NCI-H460 (cell line): Measurements from ENCODE around the gene ERP44. TPM values are rescaled to one million over a fixed set of nuclear protein-coding genes. Genes with fewer than 3 reads are reported as not detected.
A peak's percentile ranks its signal among the peaks of the same experiment; 100 is the strongest.
"Not testable (repeated sequence)": the region's sequence is repeated elsewhere in the genome, so short reads cannot be mapped to it uniquely, and the experiment has no call there.

Experiments
- DNase-seq: peaks from one replicate; pipeline ENCODE4 v3.0.0-alpha.2; 2016; ENCODE audit warnings: low read depth; ENCODE audit errors: extremely low read depth
- total RNA-seq: library from RNA; depleted of rRNA; stranded (reverse); fragments of >200 nt; shearing (Covaris generic); gene quantifications from 2 replicates; pipeline ENCODE4 v1.2.3, GENCODE V29; 2014

The ERP44 gene
- total RNA-seq, 1 experiment from 2014 or later: 25.0 TPM

GRCh38 chr9:100101608-100102007 is 2.8 kb upstream of the ERP44 start:
- DNase-seq: no peak

DNA sequence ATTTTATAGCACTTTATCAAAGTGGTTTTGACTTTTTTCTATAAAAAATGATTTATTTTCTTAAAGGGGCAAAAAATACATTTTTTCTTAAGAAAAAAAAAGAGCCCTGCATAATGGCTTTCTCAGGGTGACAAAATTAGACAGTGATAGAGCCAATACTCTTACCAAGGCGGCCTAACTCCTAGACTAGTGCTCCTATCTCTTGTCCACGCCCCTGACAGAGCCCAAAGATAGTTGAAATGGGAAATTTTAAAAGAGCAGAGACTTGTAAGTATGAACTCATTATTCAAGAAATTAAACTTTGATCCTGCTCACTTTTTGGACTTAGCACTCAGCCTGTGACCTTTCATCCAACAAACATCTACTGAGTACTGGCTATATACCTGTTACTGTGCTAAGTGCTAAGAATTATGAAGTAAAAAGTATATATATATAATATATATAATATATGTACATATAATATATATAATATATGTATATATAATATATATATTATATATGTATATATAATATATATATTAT is 1.4 kb upstream of the ERP44 start:
- no peak for DNase-seq

DNA sequence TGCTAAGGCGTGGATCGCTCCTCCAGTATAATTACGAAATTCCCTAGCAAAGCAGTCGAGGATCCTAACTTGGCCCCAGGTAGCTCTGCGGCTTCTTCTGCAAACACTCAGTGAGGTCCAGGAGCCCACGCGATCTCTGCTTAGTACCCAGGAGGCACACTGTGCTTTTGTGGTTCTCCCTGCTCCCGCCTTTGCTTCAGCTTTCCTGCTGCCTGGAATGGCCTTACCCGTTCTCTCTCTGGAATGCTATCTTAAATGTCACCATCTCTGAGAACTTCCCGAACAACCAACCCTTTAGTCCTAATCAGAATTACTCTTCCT is 882 bp upstream of the ERP44 start:
- DNase-seq: no peak

- peak; percentile 38 for DNase-seq
Measured at GRCh38 chr9:100098046-100098886, 534 bp downstream of the ERP44 start.

- no peak for DNase-seq
Measured at GRCh38 chr9:100096378-100096916, 2.4 kb downstream of the ERP44 start.

GRCh38 chr9:100094411-100094810 is 4.4 kb downstream of the ERP44 start:
- not testable (repeated sequence) for DNase-seq

GRCh38 chr9:100092066-100092465 is 6.7 kb downstream of the ERP44 start:
- DNase-seq: no peak

DNA sequence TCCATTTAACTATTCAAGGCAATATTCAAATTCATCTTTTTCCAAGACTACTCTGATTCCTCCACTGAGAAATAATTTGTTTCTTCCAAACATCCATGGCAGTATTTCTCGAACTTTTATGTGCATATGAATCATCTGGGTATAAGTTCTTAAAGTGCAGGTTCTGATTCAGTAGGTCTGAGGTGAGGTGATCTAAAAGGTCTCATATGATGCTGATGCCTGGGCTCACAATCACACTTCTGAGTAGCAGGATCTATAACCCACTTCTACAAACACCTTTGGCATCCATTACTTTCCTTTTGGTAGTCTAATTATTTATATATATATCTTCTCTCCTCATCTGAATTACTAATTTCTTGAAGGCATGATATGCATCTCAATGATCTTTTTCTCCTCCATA is 7.2 kb downstream of the ERP44 start:
- no peak for DNase-seq

- no peak for DNase-seq
Measured at GRCh38 chr9:100090880-100091279, 7.9 kb downstream of the ERP44 start.

- DNase-seq: no peak
Measured at GRCh38 chr9:100088202-100088601, 10.6 kb downstream of the ERP44 start.

DNA sequence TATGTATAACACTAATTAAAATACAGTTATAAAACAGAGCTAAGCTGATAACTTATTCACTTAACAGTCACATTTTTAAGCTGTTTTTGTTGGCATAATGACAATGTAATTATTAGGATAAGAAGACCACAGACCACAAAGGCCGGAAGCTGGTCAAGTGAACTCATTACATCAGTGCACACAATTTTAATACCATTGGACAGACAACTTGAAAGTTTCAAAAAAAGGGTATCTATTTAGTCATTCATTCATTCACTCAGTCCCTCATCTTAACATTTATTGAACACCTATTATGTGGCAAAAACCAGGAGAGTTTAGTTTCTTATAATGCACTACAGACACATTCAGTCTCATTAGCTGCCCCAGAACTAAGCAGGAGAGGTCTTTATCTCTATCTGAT is 11.6 kb downstream of the ERP44 start:
- DNase-seq: no peak

- DNase-seq: no peak
Measured at GRCh38 chr9:100086097-100086635, 12.6 kb downstream of the ERP44 start.

DNA sequence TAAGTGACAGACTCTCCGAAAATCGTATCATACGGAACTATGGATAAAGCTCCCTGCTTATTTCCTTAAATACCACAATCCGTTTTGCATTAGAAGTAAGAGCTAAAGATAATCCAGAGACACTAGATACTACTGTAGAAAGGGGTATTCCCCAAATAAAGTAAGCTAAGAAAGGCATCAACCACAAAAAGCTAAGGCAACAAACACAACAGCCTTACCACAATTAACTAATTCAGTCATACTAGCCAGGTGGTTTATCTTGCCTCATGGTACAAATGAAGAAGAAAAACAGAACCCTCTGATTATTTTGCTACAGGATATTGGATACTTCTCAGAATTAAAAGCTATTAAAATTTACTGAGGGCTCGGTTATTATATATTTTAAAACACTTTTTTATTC is 14.1 kb downstream of the ERP44 start:
- DNase-seq: no peak

GRCh38 chr9:100084128-100084453 is 14.7 kb downstream of the ERP44 start:
- DNase-seq: no peak

DNA sequence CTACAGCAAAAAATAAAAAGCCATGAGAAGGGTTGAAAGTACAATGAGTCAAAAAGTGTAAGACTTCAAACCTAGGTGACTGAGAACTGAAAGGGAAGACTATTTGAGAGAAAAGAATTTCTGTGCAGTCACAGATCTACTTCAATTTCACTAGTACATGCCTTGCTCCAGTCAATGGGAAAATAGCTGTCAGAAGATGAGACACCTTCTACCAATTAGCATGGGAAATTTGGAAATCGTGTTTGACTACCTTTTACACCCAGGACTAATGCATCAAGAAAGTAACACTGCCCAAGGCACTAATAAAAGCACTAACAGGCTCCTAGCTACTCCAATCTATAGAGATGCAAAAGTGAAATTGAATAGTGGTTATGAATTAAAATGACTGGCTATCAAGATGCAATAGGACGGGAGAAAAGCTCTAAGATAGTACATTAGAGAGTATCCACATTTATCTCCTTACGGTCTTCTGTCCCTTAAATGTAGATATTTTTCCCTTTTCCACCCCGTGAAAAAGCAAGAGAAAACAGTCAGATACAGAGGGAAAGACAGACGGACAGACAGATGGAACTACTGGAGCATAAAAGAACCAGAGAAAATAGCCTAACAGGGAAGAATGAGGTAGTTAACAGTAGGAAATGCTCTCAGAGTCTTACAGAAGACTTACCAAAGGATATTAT is 15.2 kb downstream of the ERP44 start:
- DNase-seq: no peak

DNA sequence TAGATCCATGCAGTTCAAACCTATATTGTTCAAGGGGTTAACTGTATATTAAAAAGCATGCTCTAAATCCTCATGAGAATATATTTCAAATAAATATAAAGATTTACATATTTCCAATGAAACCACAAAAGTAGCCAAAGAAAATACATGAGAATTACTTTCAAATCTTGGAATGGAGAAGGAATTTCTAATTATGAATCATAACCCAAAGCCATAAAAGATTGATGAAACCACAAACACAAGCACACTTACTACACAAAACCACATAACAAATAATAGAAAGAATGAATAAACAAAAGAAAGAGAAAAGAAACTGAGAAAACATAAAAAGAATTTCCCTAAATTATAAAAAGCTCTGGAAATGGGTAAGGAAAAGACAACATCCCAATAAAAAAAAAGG is 16.0 kb downstream of the ERP44 start:
- no peak for DNase-seq

DNA sequence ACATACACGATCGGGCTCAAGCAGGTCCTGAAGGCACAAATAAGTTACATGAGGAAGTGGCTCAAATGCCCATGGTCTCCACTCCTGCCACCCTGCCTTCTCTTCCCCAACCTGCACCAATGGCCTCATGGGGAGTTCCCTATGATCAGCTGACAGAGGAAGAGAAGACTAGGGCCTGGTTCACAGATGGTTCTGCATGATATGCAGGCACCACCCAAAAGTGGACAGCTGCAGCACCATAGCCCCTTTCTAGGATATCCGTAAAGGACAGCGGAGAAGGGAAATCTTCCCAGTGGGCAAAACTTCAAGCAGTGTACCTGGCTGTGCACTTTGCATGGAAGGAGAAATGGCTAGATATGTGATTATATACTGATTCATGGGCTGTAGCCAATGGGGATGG is 22.5 kb downstream of the ERP44 start:
- not testable (repeated sequence) for DNase-seq

DNA sequence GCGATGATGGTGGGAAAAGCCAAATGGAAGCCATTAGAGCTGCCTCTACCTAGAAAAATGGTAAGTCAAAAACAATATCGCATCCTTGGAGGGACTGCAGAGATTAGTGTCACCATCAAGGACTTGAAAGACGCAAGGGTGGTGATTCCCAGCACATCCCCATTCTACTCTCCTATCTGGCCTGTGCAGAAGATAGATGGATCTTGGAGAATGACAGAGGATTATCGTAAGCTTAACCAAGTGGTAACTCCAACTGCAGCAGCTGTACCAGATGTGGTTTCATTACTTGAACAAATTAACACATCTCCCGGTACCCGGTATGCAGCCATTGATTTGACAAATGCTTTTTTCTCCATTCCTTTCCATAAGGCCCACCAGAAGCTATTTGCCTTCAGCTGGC is 23.8 kb downstream of the ERP44 start:
- no peak for DNase-seq

GRCh38 chr9:100074093-100074492 is 24.7 kb downstream of the ERP44 start:
- no peak for DNase-seq

- no peak for DNase-seq
Measured at GRCh38 chr9:100072805-100073204, 26.0 kb downstream of the ERP44 start.

- DNase-seq: no peak
Measured at GRCh38 chr9:100071271-100071670, 27.5 kb downstream of the ERP44 start.
